K562 treated with DMSO at 1 percent for 24 hours (cell line): ENCODE results near the gene NAPSA. TPM values are rescaled to one million over a fixed set of nuclear protein-coding genes. Genes with fewer than 3 reads are reported as not detected.

Experiments
- total RNA-seq: library from RNA; unstranded; fragments of 300-600 nt; gene quantifications from 2 replicates; pipeline ENCODE4 v1.2.3, GENCODE V29; 2022; ENCODE audit warnings: low read depth; ENCODE audit not compliant: insufficient read depth

NAPSA gene
- total RNA-seq, result 3.3 and 4.1 TPM in 2 replicates

GRCh38 chr19:50365434-50366306, at the start of gene NAPSA:
Gene NAPSA, minus strand, starts transcription at chr19:50365639. Its CDS starts 18 bp downstream, at chr19:50365621.

GRCh38 chr19:50383852-50384684, 18.6 kb upstream of the NAPSA start, which contains the start of gene POLD1:
Gene POLD1, plus strand, starts transcription at chr19:50384347. Its CDS starts 14,505 bp downstream, at chr19:50398852.

GRCh38 chr19:50376166-50377050, 11.0 kb upstream of the NAPSA start, which contains the start of gene NR1H2:
Gene NR1H2, plus strand, starts transcription at chr19:50376457. Its CDS starts 1,149 bp downstream, at chr19:50377606.

GRCh38 chr19:50329146-50329925, 36.1 kb downstream of the NAPSA start, which contains the start of gene KCNC3:
Gene KCNC3, minus strand, starts transcription at chr19:50329377. Its CDS starts 295 bp downstream, at chr19:50329082.

Other genes starting within 250 kb of the NAPSA start
- gene IZUMO2, start 202.4 kb downstream of the NAPSA start, total RNA-seq, result not detected in 2 replicates
- 2.7 and 3.1 TPM in 2 replicates for gene MYH14, start 162.0 kb downstream of the NAPSA start, total RNA-seq
- gene KCNC3, start 36.3 kb downstream of the NAPSA start, total RNA-seq, result 11.9 and 12.8 TPM in 2 replicates
- 87.8 and 97.7 TPM in 2 replicates for gene NR1H2, start 10.8 kb upstream of the NAPSA start, total RNA-seq
- 287 and 326 TPM in 2 replicates for gene POLD1, start 18.7 kb upstream of the NAPSA start, total RNA-seq
- 0.60 and 0.97 TPM in 2 replicates for gene SPIB, start 53.3 kb upstream of the NAPSA start, total RNA-seq
- 0.16 TPM in 1 of 2 replicates, not detected in the other for gene MYBPC2, start 67.3 kb upstream of the NAPSA start, total RNA-seq
- 116 and 120 TPM in 2 replicates for gene EMC10, start 110.9 kb upstream of the NAPSA start, total RNA-seq
- gene GARIN5A, start 111.2 kb upstream of the NAPSA start, total RNA-seq, result 4.2 and 6.0 TPM in 2 replicates
- 31.3 and 32.6 TPM in 2 replicates for gene JOSD2, start 145.6 kb upstream of the NAPSA start, total RNA-seq
- 2.6 and 3.9 TPM in 2 replicates for gene ASPDH, start 148.3 kb upstream of the NAPSA start, total RNA-seq
- 15.2 and 15.9 TPM in 2 replicates for gene LRRC4B, start 202.8 kb upstream of the NAPSA start, total RNA-seq